Astrocyte of the hippocampus (primary cell): Measurements from ENCODE around the gene ADTRP.

Experiments
- DNase-seq: peaks from one replicate; pipeline ENCODE4 v3.0.0; 2011; ENCODE audit warnings: low read depth, low spot score

Gene ADTRP

GRCh38 chr6:11756292-11756691, 22.3 kb downstream of the ADTRP start:
- no peak for DNase-seq

GRCh38 chr6:11755725-11756124, 22.9 kb downstream of the ADTRP start:
- no peak for DNase-seq

GRCh38 chr6:11754625-11755271, 23.9 kb downstream of the ADTRP start:
- DNase-seq, result no peak

- no peak for DNase-seq
Observed at GRCh38 chr6:11753798-11754197, 24.8 kb downstream of the ADTRP start.

GRCh38 chr6:11752360-11752759, 26.2 kb downstream of the ADTRP start:
- no peak for DNase-seq

GRCh38 chr6:11750682-11751081, 27.9 kb downstream of the ADTRP start:
- no peak for DNase-seq

- no peak for DNase-seq
Observed at GRCh38 chr6:11748591-11749210, 29.9 kb downstream of the ADTRP start.

GRCh38 chr6:11747021-11747420, 31.6 kb downstream of the ADTRP start:
- DNase-seq, result peak; percentile 58

GRCh38 chr6:11744753-11745152, 33.9 kb downstream of the ADTRP start:
- DNase-seq, result peak; percentile 68

- no peak for DNase-seq
Observed at GRCh38 chr6:11744101-11744500, 34.5 kb downstream of the ADTRP start.

- DNase-seq, result no peak
Observed at GRCh38 chr6:11740875-11741274, 37.7 kb downstream of the ADTRP start.

GRCh38 chr6:11738661-11739375, 39.8 kb downstream of the ADTRP start:
- peak; percentile 53 for DNase-seq

- DNase-seq, result no peak
Observed at GRCh38 chr6:11738234-11738633, 40.4 kb downstream of the ADTRP start.

- DNase-seq, result no peak
Observed at GRCh38 chr6:11736601-11737000, 42.0 kb downstream of the ADTRP start.

GRCh38 chr6:11734861-11735613, 43.6 kb downstream of the ADTRP start:
- no peak for DNase-seq

GRCh38 chr6:11732036-11732631, 46.5 kb downstream of the ADTRP start:
- no peak for DNase-seq

GRCh38 chr6:11731423-11731822, 47.2 kb downstream of the ADTRP start:
- peak; percentile 27 for DNase-seq

- DNase-seq, result no peak
Observed at GRCh38 chr6:11730641-11731040, 48.0 kb downstream of the ADTRP start.

- no peak for DNase-seq
Observed at GRCh38 chr6:11729076-11729475, 49.5 kb downstream of the ADTRP start.

- DNase-seq, result no peak
Observed at GRCh38 chr6:11727998-11728961, 50.3 kb downstream of the ADTRP start.
